WTC11 (cell line): ENCODE measurements around the gene FAM107B. TPM values are rescaled to one million over a fixed set of nuclear protein-coding genes. Genes with fewer than 3 reads are reported as not detected.

Experiments used
- ATAC-seq: fragments of 200-7000 bp; cut with Tn5 transposase; 2 replicates; pipeline ENCODE4 v1.10.0; 2021; ENCODE audit warnings: mild to moderate bottlenecking, moderate library complexity
- CTCF ChIA-PET: fragments of 300-600 bp; sonication (Branson Sonifier 250); formaldehyde crosslinking; loops from one replicate; lab custom pipeline; 2021; ENCODE audit warnings: antibody characterized with exemption; lab: Charles Lee
- POLR2A ChIA-PET: fragments of 350-600 bp; sonication (Branson Sonifier 250); formaldehyde crosslinking; loops from one replicate; lab custom pipeline; 2021; ENCODE audit warnings: antibody characterized with exemption; lab: Charles Lee
- DNase-seq: peaks from one replicate; pipeline ENCODE4 v3.0.0; 2021; ENCODE audit warnings: low spot score
- H3K27ac Mint-ChIP-seq: 2 replicates; pipeline ENCODE4 v1.8.0; 2021; ENCODE audit warnings: mixed read lengths
- H3K27me3 Mint-ChIP-seq: 2 replicates; pipeline ENCODE4 v1.8.0; 2021; ENCODE audit warnings: low read depth, mild to moderate bottlenecking, moderate library complexity, mixed read lengths
- H3K36me3 Mint-ChIP-seq: 2 replicates; pipeline ENCODE4 v1.8.0; 2021; ENCODE audit warnings: mixed read lengths
- H3K4me1 Mint-ChIP-seq: 2 replicates; pipeline ENCODE4 v1.8.0; 2022; ENCODE audit warnings: mixed read lengths
- H3K4me3 Mint-ChIP-seq: 2 replicates; pipeline ENCODE4 v1.8.0; 2021; ENCODE audit warnings: mild to moderate bottlenecking, moderate library complexity, mixed read lengths
- H3K9me3 Mint-ChIP-seq: 2 replicates; pipeline ENCODE4 v1.8.0; 2021; ENCODE audit warnings: mixed read lengths
- ATF6 ChIP-seq: sonication (generic); formaldehyde crosslinking; IDR thresholded peaks from 2 replicates; pipeline ENCODE4 v1.8.1; 2023; ENCODE audit warnings: mild to moderate bottlenecking, missing genetic modification reagents
- CREB1 ChIP-seq: sonication (generic); formaldehyde crosslinking; IDR thresholded peaks from 2 replicates; pipeline ENCODE4 v1.8.0; 2023; ENCODE audit warnings: mild to moderate bottlenecking, missing genetic modification reagents
- CREM ChIP-seq: sonication (generic); formaldehyde crosslinking; IDR thresholded peaks from 2 replicates; pipeline ENCODE4 v1.8.1; 2022; ENCODE audit warnings: mild to moderate bottlenecking, missing genetic modification reagents, moderate library complexity
- EMX1 ChIP-seq: fragments of 250-450 bp; sonication (Bioruptor Pico); IDR thresholded peaks from 2 replicates; pipeline ENCODE4 v1.8.0; 2021; ENCODE audit warnings: mild to moderate bottlenecking
- FOXP1 ChIP-seq: sonication (generic); formaldehyde crosslinking; IDR thresholded peaks from 2 replicates; pipeline ENCODE4 v1.8.0; 2022; ENCODE audit warnings: missing genetic modification reagents, mild to moderate bottlenecking, moderate library complexity, borderline replicate concordance
- GRHL2 ChIP-seq: fragments of 250-450 bp; sonication (Bioruptor Pico); IDR thresholded peaks from 2 replicates; pipeline ENCODE4 v1.8.0; 2022; ENCODE audit warnings: mild to moderate bottlenecking, moderate library complexity; ENCODE audit not compliant: insufficient replicate concordance, severe bottlenecking
- GTF2I ChIP-seq: fragments of 250-450 bp; sonication (Bioruptor Pico); conservative IDR thresholded peaks from 2 replicates; pipeline ENCODE4 v1.4.0; 2021; ENCODE audit warnings: mild to moderate bottlenecking
- HMGA2 ChIP-seq: fragments of 250-450 bp; sonication (Bioruptor Pico); IDR thresholded peaks from 2 replicates; pipeline ENCODE4 v1.4.0; 2021; ENCODE audit warnings: mild to moderate bottlenecking, moderate library complexity
- IRF1 ChIP-seq: sonication (generic); formaldehyde crosslinking; IDR thresholded peaks from 2 replicates; pipeline ENCODE4 v1.8.0; 2023; ENCODE audit warnings: missing genetic modification reagents
- IRF2 ChIP-seq: sonication (generic); formaldehyde crosslinking; IDR thresholded peaks from 2 replicates; pipeline ENCODE4 v1.8.0; 2022; ENCODE audit warnings: low read depth, missing genetic modification reagents, borderline replicate concordance
- MXD4 ChIP-seq: fragments of 250-450 bp; sonication (Bioruptor Pico); IDR thresholded peaks from 2 replicates; pipeline ENCODE4 v1.8.0; 2021; ENCODE audit warnings: mild to moderate bottlenecking, moderate library complexity, borderline replicate concordance
- MYBL2 ChIP-seq: sonication (generic); formaldehyde crosslinking; IDR thresholded peaks from 2 replicates; pipeline ENCODE4 v1.8.1; 2023; ENCODE audit warnings: mild to moderate bottlenecking, moderate library complexity, missing genetic modification reagents
- RORB ChIP-seq: fragments of 250-450 bp; sonication (Bioruptor Pico); IDR thresholded peaks from 2 replicates; pipeline ENCODE4 v1.9.0; 2021; ENCODE audit warnings: mild to moderate bottlenecking
- SMAD3 ChIP-seq: sonication (generic); formaldehyde crosslinking; IDR thresholded peaks from 2 replicates; pipeline ENCODE4 v1.8.0; 2022; ENCODE audit warnings: missing genetic modification reagents, mild to moderate bottlenecking, borderline replicate concordance
- SOX15 ChIP-seq: fragments of 250-450 bp; sonication (Bioruptor Pico); IDR thresholded peaks from 2 replicates; pipeline ENCODE4 v1.9.0; 2021; ENCODE audit warnings: mild to moderate bottlenecking
- TEAD1 ChIP-seq: sonication (generic); formaldehyde crosslinking; IDR thresholded peaks from 2 replicates; pipeline ENCODE4 v1.8.0; 2022; ENCODE audit warnings: mild to moderate bottlenecking, missing genetic modification reagents
- TP53 ChIP-seq: sonication (generic); formaldehyde crosslinking; IDR thresholded peaks from 2 replicates; pipeline ENCODE4 v1.8.1; 2023; ENCODE audit warnings: mild to moderate bottlenecking, missing genetic modification reagents
- USF1 ChIP-seq: sonication (generic); formaldehyde crosslinking; IDR thresholded peaks from 2 replicates; pipeline ENCODE4 v1.8.0; 2022; ENCODE audit warnings: mild to moderate bottlenecking, missing genetic modification reagents
- ZBTB21 ChIP-seq: sonication (generic); formaldehyde crosslinking; IDR thresholded peaks from 2 replicates; pipeline ENCODE4 v1.8.1; 2023; ENCODE audit warnings: mild to moderate bottlenecking, missing genetic modification reagents, borderline replicate concordance
- ZNF416 ChIP-seq: fragments of 250-450 bp; sonication (Bioruptor Pico); IDR thresholded peaks from 2 replicates; pipeline ENCODE4 v1.9.0; 2021; ENCODE audit warnings: mild to moderate bottlenecking, inconsistent platforms
- total RNA-seq: library from RNA; stranded (reverse); gene quantifications from 3 replicates; pipeline ENCODE4 v1.2.3, GENCODE V29; 2021
- TF ChIP-seq, protein P1 (sequence below): sonication (generic); formaldehyde crosslinking; IDR thresholded peaks from 2 replicates; pipeline ENCODE4 v1.8.1; 2023; ENCODE audit warnings: mild to moderate bottlenecking, missing genetic modification reagents, moderate library complexity
- TF ChIP-seq, protein P2 (sequence below): sonication (generic); formaldehyde crosslinking; conservative IDR thresholded peaks from 2 replicates; pipeline ENCODE4 v1.8.1; 2023; ENCODE audit warnings: mild to moderate bottlenecking, low read depth, missing genetic modification reagents, moderate library complexity
- TF ChIP-seq, protein P3 (sequence below): sonication (generic); formaldehyde crosslinking; IDR thresholded peaks from 2 replicates; pipeline ENCODE4 v1.8.1; 2023; ENCODE audit warnings: mild to moderate bottlenecking, missing genetic modification reagents, borderline replicate concordance
- TF ChIP-seq, protein P4 (sequence below): sonication (generic); formaldehyde crosslinking; IDR thresholded peaks from 2 replicates; pipeline ENCODE4 v1.8.0; 2022; ENCODE audit warnings: mild to moderate bottlenecking, missing genetic modification reagents
- TF ChIP-seq, protein P5 (sequence below): fragments of 250-450 bp; sonication (Bioruptor Pico); IDR thresholded peaks from 2 replicates; pipeline ENCODE4 v1.9.0; 2021; ENCODE audit warnings: mild to moderate bottlenecking

Gene FAM107B
- total RNA-seq, 1 experiment from 2014 or later = 22.4 TPM

GRCh38 chr10:14691359-14691758, 83.3 kb downstream of the FAM107B start:
- H3K36me3 Mint-ChIP-seq = no peaks in the 10 kb centered on the region
- ATAC-seq (no peak), DNase-seq (no peak)
- ChIA-PET CTCF (no interaction called here), POLR2A (no interaction called here)
- no peaks in the 10 kb centered on the region for H3K4me1 Mint-ChIP-seq
- TF ChIP-seq USF1 = no peak
- TF ChIP-seq ZNF416 (CRISPR knock-in tag) = no peak
- no peak for TF ChIP-seq MXD4 (CRISPR knock-in tag)
- no peak for TF ChIP-seq TP53 (CRISPR knock-in tag)
- no peak for TF ChIP-seq MYBL2 (CRISPR knock-in tag)
- TF ChIP-seq EMX1 = no peak
- TF ChIP-seq, protein P1, sequence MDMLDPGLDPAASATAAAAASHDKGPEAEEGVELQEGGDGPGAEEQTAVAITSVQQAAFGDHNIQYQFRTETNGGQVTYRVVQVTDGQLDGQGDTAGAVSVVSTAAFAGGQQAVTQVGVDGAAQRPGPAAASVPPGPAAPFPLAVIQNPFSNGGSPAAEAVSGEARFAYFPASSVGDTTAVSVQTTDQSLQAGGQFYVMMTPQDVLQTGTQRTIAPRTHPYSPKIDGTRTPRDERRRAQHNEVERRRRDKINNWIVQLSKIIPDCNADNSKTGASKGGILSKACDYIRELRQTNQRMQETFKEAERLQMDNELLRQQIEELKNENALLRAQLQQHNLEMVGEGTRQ (CRISPR knock-in tag) = no peak
- no peak for TF ChIP-seq TEAD1
- TF ChIP-seq, protein P2, sequence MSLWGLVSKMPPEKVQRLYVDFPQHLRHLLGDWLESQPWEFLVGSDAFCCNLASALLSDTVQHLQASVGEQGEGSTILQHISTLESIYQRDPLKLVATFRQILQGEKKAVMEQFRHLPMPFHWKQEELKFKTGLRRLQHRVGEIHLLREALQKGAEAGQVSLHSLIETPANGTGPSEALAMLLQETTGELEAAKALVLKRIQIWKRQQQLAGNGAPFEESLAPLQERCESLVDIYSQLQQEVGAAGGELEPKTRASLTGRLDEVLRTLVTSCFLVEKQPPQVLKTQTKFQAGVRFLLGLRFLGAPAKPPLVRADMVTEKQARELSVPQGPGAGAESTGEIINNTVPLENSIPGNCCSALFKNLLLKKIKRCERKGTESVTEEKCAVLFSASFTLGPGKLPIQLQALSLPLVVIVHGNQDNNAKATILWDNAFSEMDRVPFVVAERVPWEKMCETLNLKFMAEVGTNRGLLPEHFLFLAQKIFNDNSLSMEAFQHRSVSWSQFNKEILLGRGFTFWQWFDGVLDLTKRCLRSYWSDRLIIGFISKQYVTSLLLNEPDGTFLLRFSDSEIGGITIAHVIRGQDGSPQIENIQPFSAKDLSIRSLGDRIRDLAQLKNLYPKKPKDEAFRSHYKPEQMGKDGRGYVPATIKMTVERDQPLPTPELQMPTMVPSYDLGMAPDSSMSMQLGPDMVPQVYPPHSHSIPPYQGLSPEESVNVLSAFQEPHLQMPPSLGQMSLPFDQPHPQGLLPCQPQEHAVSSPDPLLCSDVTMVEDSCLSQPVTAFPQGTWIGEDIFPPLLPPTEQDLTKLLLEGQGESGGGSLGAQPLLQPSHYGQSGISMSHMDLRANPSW (CRISPR knock-in tag) = no peak
- no peak for TF ChIP-seq GRHL2
- TF ChIP-seq IRF1 (CRISPR knock-in tag) = no peak
- TF ChIP-seq RORB (CRISPR knock-in tag) = no peak
- TF ChIP-seq ZBTB21 (CRISPR knock-in tag) = no peak
- no peak for TF ChIP-seq ATF6
- no peak for TF ChIP-seq IRF2 (CRISPR knock-in tag)
- no peak for TF ChIP-seq GTF2I (CRISPR knock-in tag)
- no peak for TF ChIP-seq CREM (CRISPR knock-in tag)
- no peak overlapping the region for H3K27ac Mint-ChIP-seq
- H3K9me3 Mint-ChIP-seq = no peaks in the 10 kb centered on the region
- no peak overlapping the region for H3K4me3 Mint-ChIP-seq
- no peaks in the 10 kb centered on the region for H3K27me3 Mint-ChIP-seq

DNA sequence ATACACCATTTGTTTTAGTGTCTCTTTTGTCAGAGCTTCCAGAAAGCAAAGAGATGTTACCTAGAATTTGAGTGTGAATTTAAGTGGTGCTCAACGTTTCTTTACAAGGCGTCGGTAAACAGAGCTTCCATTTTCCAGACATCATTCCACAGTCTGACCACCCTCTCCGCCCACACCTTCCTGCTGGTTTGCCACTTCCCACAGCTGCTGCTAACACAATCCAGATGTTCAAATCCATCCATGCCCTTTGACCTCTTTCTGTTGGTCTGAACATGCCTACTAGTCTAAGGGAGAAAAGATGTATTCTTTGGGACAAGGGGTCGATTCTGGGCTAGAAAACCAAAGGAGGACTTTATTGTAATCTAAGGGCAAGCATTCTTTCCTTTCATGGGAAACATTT, 86.1 kb downstream of the FAM107B start:
- POLR2A ChIA-PET = no interaction called here
- Mint-ChIP-seq H3K27me3 (no peaks in the 10 kb centered on the region), H3K9me3 (no peaks in the 10 kb centered on the region), H3K36me3 (no peaks in the 10 kb centered on the region), H3K4me1 (no peaks in the 10 kb centered on the region), H3K4me3 (no peak overlapping the region), H3K27ac (no peak overlapping the region)
- ATAC-seq = no peak
- TF ChIP-seq, protein P3, sequence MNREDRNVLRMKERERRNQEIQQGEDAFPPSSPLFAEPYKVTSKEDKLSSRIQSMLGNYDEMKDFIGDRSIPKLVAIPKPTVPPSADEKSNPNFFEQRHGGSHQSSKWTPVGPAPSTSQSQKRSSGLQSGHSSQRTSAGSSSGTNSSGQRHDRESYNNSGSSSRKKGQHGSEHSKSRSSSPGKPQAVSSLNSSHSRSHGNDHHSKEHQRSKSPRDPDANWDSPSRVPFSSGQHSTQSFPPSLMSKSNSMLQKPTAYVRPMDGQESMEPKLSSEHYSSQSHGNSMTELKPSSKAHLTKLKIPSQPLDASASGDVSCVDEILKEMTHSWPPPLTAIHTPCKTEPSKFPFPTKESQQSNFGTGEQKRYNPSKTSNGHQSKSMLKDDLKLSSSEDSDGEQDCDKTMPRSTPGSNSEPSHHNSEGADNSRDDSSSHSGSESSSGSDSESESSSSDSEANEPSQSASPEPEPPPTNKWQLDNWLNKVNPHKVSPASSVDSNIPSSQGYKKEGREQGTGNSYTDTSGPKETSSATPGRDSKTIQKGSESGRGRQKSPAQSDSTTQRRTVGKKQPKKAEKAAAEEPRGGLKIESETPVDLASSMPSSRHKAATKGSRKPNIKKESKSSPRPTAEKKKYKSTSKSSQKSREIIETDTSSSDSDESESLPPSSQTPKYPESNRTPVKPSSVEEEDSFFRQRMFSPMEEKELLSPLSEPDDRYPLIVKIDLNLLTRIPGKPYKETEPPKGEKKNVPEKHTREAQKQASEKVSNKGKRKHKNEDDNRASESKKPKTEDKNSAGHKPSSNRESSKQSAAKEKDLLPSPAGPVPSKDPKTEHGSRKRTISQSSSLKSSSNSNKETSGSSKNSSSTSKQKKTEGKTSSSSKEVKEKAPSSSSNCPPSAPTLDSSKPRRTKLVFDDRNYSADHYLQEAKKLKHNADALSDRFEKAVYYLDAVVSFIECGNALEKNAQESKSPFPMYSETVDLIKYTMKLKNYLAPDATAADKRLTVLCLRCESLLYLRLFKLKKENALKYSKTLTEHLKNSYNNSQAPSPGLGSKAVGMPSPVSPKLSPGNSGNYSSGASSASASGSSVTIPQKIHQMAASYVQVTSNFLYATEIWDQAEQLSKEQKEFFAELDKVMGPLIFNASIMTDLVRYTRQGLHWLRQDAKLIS (CRISPR knock-in tag) = no peak
- TF ChIP-seq SMAD3 (CRISPR knock-in tag) = no peak
- TF ChIP-seq CREB1 (CRISPR knock-in tag) = no peak
- TF ChIP-seq, protein P4, sequence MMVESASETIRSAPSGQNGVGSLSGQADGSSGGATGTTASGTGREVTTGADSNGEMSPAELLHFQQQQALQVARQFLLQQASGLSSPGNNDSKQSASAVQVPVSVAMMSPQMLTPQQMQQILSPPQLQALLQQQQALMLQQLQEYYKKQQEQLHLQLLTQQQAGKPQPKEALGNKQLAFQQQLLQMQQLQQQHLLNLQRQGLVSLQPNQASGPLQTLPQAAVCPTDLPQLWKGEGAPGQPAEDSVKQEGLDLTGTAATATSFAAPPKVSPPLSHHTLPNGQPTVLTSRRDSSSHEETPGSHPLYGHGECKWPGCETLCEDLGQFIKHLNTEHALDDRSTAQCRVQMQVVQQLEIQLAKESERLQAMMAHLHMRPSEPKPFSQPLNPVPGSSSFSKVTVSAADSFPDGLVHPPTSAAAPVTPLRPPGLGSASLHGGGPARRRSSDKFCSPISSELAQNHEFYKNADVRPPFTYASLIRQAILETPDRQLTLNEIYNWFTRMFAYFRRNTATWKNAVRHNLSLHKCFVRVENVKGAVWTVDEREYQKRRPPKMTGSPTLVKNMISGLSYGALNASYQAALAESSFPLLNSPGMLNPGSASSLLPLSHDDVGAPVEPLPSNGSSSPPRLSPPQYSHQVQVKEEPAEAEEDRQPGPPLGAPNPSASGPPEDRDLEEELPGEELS (CRISPR knock-in tag) = no peak
- no peak for TF ChIP-seq HMGA2 (CRISPR knock-in tag)
- TF ChIP-seq FOXP1 (CRISPR knock-in tag) = no peak
- no peak for TF ChIP-seq SOX15 (CRISPR knock-in tag)
- TF ChIP-seq, protein P5, sequence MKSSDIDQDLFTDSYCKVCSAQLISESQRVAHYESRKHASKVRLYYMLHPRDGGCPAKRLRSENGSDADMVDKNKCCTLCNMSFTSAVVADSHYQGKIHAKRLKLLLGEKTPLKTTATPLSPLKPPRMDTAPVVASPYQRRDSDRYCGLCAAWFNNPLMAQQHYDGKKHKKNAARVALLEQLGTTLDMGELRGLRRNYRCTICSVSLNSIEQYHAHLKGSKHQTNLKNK (CRISPR knock-in tag) = no peak
- no peak for DNase-seq
- CTCF ChIA-PET = no interaction called here
